Endothelial cell of umbilical vein (primary cell): Measurements from ENCODE around the gene PTGFRN. TPM values are rescaled to one million over a fixed set of nuclear protein-coding genes. Genes with fewer than 3 reads are reported as not detected.

Source experiments
- BruUV-seq: library from RNA; stranded (reverse); fragments of 400-500 nt; replicated peaks from 2 replicates; lab custom pipeline; 2021; lab: Mats Ljungman, UMichigan
- CTCF ChIA-PET: fragments of 300-600, 350-600 bp; sonication (Branson Sonifier 250); formaldehyde crosslinking; loops from one replicate; lab custom pipeline; 2021; ENCODE audit warnings: antibody characterized with exemption, inconsistent platforms; lab: Charles Lee
- POLR2A ChIA-PET: fragments of 300-600, 350-600 bp; sonication (Branson Sonifier 250); formaldehyde crosslinking; loops from one replicate; lab custom pipeline; 2021; ENCODE audit warnings: antibody characterized with exemption, inconsistent platforms; lab: Charles Lee
- DNase-seq: peaks from one replicate; pipeline ENCODE4 v3.0.0-alpha.2; 2011; ENCODE audit warnings: low read depth, low spot score
- FAIRE-seq: peaks from 2 replicates; lab custom pipeline; 2011; peaks lifted over from hg19 to GRCh38; lab: Jason Lieb, UNC
- H2AFZ ChIP-seq: 2 replicates; pipeline ENCODE4 v1.6.0; 2012; ENCODE audit warnings: low read depth, low read length, control low read depth, inconsistent platforms
- H3K27ac ChIP-seq: 2 replicates; pipeline ENCODE4 v1.5.1; 2011; ENCODE audit warnings: low read depth, mild to moderate bottlenecking, control low read depth, low read length, moderate library complexity; ENCODE audit not compliant: insufficient read depth
- H3K27me3 ChIP-seq, 2 experiments: 2 replicates each; pipeline versions ENCODE4 v1.6.0 to v1.6.1; 2011; ENCODE audit warnings: low read length in 2 of 2, mixed read lengths in 1 of 2; ENCODE audit not compliant: control insufficient read depth in 2 of 2, insufficient read depth in 2 of 2
- H3K36me3 ChIP-seq, 2 experiments: 2 replicates in 1 of 2; 3 replicates in 1 of 2; pipeline ENCODE4 v1.5.1; 2011; ENCODE audit warnings: low read length in 2 of 2, mild to moderate bottlenecking in 1 of 2, moderate library complexity in 1 of 2; ENCODE audit not compliant: control insufficient read depth in 2 of 2, insufficient read depth in 2 of 2; ENCODE audit errors: extremely low read depth in 1 of 2
- H3K4me1 ChIP-seq: 3 replicates; pipeline ENCODE4 v1.5.1; 2011; ENCODE audit warnings: mild to moderate bottlenecking, low read length; ENCODE audit not compliant: control insufficient read depth, insufficient read depth; ENCODE audit errors: extremely low read depth
- H3K4me2 ChIP-seq: 2 replicates; pipeline ENCODE4 v1.6.1; 2011; ENCODE audit warnings: low read length, control low read depth, mixed read lengths; ENCODE audit not compliant: insufficient read depth
- H3K4me3 ChIP-seq, 3 experiments: fragments of 200-600 bp in 1 of 3; sonication (generic), shearing (Covaris generic) in 1 of 3; replicated peaks in 1 of 3; 2 replicates each; pipeline ENCODE4 v1.5.1; 2011 to 2016; ENCODE audit warnings: control low read depth in 3 of 3, low read length in 3 of 3, mild to moderate bottlenecking in 2 of 3, inconsistent platforms in 1 of 3, low read depth in 1 of 3, moderate library complexity in 1 of 3; ENCODE audit not compliant: insufficient read depth in 1 of 3
- H3K79me2 ChIP-seq: 2 replicates; pipeline ENCODE4 v1.6.0; 2012; ENCODE audit warnings: low read length, inconsistent platforms; ENCODE audit not compliant: control insufficient read depth, insufficient read depth
- H3K9ac ChIP-seq: replicated peaks from 2 replicates; pipeline ENCODE3; 2011; ENCODE audit warnings: low read length, control low read depth; ENCODE audit not compliant: insufficient read depth; ENCODE audit errors: extremely low read depth
- H3K9me1 ChIP-seq: replicated peaks from 3 replicates; pipeline ENCODE4 v1.6.0; 2011; ENCODE audit warnings: mild to moderate bottlenecking, low read length; ENCODE audit not compliant: control insufficient read depth, insufficient read depth; ENCODE audit errors: extremely low read depth
- H3K9me3 ChIP-seq: replicated peaks from 2 replicates; pipeline ENCODE4 v1.5.1; 2012; ENCODE audit warnings: low read length, inconsistent platforms; ENCODE audit not compliant: control insufficient read depth, insufficient read depth
- H4K20me1 ChIP-seq: replicated peaks from 2 replicates; pipeline ENCODE3; 2011; ENCODE audit warnings: mild to moderate bottlenecking, low read length; ENCODE audit not compliant: control insufficient read depth, insufficient read depth; ENCODE audit errors: extremely low read depth
- EZH2 ChIP-seq: IDR thresholded peaks from 2 replicates; pipeline ENCODE4 v1.6.1; 2012; ENCODE audit warnings: borderline replicate concordance, low read depth, mild to moderate bottlenecking, moderate library complexity, low read length, inconsistent platforms; ENCODE audit not compliant: severe bottlenecking
- FOS ChIP-seq: IDR thresholded peaks from 2 replicates; pipeline ENCODE4 v1.6.1; 2011; ENCODE audit warnings: mild to moderate bottlenecking, low read length, moderate library complexity, borderline replicate concordance; ENCODE audit not compliant: insufficient read depth
- GATA2 ChIP-seq: IDR thresholded peaks from 2 replicates; pipeline ENCODE4 v1.7.0; 2011; ENCODE audit warnings: low read depth, mild to moderate bottlenecking, moderate library complexity, mixed read lengths, low read length; ENCODE audit not compliant: insufficient read length, insufficient read depth
- JUN ChIP-seq: IDR thresholded peaks from 2 replicates; pipeline ENCODE4 v1.6.1; 2011; ENCODE audit warnings: borderline replicate concordance, low read depth; ENCODE audit not compliant: insufficient read length, insufficient read depth
- MYC ChIP-seq: IDR thresholded peaks from one replicate; pipeline ENCODE4 v1.6.1; 2011; ENCODE audit warnings: mild to moderate bottlenecking, low read depth, low read length
- POLR2A ChIP-seq: IDR thresholded peaks from 2 replicates; pipeline ENCODE4 v1.6.1; 2012; ENCODE audit warnings: low read depth, mild to moderate bottlenecking, control low read depth, low read length
- POLR2AphosphoS5 ChIP-seq: IDR thresholded peaks from 2 replicates; pipeline ENCODE4 v1.6.1; 2012; ENCODE audit warnings: low read depth, mild to moderate bottlenecking, control low read depth, low read length, moderate library complexity; ENCODE audit not compliant: insufficient read depth
- dilution Hi-C: fragments of 300-500 bp; cut with MboI; formaldehyde crosslinking; loops from one replicate; pipeline ENCODE4 v1.15.0; 2019; ENCODE audit warnings: low sequenced_read_pairs; ENCODE audit not compliant: extremely low pct_ligation_motif_present
- intact Hi-C: fragments of 100-400 bp; cut with micrococcal nuclease; formaldehyde crosslinking; loops from one replicate; pipeline ENCODE4 v1.10.0; 2022
- polyA plus RNA-seq, 4 experiments: library from polyadenylated mRNA; depleted of rRNA in 3 of 4; stranded (reverse) in 3 of 4; unstranded in 1 of 4; fragments of >200 nt; gene quantifications; 2 replicates each; pipeline versions ENCODE4 v1.2.1 to v1.2.3, GENCODE V29; 2011 to 2012; ENCODE audit warnings: missing spikeins in 1 of 4
- total RNA-seq: library from RNA; stranded (reverse); gene quantifications from 2 replicates; pipeline ENCODE4 v1.2.3, GENCODE V29; 2021
- TF ChIP-seq, protein P1 (sequence below): IDR thresholded peaks from 2 replicates; pipeline ENCODE4 v1.6.1; 2011; ENCODE audit not compliant: insufficient read depth, insufficient read length
- TF ChIP-seq, protein P2 (sequence below), 2 donors: IDR thresholded peaks; 1 replicate in 1 of 2; 2 replicates in 1 of 2; pipeline ENCODE4 v1.5.1; 2011; ENCODE audit warnings: low read length in 2 of 2, mild to moderate bottlenecking in 2 of 2, moderate library complexity in 2 of 2, control low read depth in 1 of 2, inconsistent platforms in 1 of 2, low read depth in 1 of 2; ENCODE audit not compliant: insufficient read depth in 1 of 2; ENCODE audit errors: extremely low read depth in 1 of 2

The PTGFRN gene
- total and polyA plus RNA-seq, 2 donors (not counting 3 experiments of a cell fraction or from before 2014, with no cell fraction given) = 39.6 to 60.7 TPM

DNA sequence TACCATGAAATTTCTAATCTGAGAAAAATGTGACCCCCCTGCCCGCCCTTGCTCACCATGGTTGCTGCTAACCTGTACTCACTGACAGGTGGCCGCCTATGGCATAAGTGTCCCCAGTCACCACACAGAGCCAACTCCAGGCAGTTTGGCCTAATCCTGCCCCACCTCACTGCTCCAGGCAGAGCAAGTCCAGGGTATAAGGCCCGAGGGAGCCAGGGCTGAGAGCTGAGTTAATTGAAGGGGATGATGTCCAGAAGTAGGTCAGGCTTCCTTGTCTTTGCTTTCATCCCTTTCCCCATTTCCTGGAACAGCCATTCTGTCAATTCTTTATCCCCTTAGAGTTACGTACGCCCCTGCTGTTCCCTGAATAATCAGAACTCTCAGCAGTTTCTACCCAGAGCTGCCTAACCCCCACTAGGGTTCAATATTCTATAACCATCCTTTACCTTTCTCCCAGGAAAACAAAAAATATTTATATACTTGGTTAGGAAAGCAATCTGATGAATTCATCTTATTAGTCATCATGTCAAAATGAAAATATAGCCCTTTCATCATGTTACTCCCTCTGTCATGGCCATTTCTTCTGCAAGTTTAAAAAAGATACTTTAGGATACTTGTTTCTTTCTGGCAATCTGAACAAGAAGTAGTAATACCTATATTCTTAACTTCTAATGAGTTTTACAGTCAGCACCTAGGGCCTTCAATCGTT is 62.4 kb downstream of the PTGFRN start:
- no peaks in the 10 kb centered on the region for H4K20me1 ChIP-seq
- H3K27me3 ChIP-seq = no peaks in the 10 kb centered on the region
- H2AFZ ChIP-seq = no peak overlapping the region
- FAIRE-seq = no peak
- dilution Hi-C loops (no loop called here), intact Hi-C loops (no loop called here)
- TF ChIP-seq, protein P1, sequence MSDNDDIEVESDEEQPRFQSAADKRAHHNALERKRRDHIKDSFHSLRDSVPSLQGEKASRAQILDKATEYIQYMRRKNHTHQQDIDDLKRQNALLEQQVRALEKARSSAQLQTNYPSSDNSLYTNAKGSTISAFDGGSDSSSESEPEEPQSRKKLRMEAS = no peak
- TF ChIP-seq GATA2 (no peak), EZH2 (no peak), POLR2A (no peak), JUN (no peak), POLR2AphosphoS5 (no peak), MYC (no peak), FOS (no peak)
- TF ChIP-seq, protein P2, sequence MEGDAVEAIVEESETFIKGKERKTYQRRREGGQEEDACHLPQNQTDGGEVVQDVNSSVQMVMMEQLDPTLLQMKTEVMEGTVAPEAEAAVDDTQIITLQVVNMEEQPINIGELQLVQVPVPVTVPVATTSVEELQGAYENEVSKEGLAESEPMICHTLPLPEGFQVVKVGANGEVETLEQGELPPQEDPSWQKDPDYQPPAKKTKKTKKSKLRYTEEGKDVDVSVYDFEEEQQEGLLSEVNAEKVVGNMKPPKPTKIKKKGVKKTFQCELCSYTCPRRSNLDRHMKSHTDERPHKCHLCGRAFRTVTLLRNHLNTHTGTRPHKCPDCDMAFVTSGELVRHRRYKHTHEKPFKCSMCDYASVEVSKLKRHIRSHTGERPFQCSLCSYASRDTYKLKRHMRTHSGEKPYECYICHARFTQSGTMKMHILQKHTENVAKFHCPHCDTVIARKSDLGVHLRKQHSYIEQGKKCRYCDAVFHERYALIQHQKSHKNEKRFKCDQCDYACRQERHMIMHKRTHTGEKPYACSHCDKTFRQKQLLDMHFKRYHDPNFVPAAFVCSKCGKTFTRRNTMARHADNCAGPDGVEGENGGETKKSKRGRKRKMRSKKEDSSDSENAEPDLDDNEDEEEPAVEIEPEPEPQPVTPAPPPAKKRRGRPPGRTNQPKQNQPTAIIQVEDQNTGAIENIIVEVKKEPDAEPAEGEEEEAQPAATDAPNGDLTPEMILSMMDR (IDR thresholded peaks at IDR 0.05; ENCODE audit: extremely low read depth in 1 of 2, insufficient read depth in 1 of 2, low read depth in 1 of 2, low read length in 2 of 2) = no peak
- ChIA-PET POLR2A (no interaction called here), CTCF (no interaction called here)
- H3K4me3 ChIP-seq = no peak overlapping the region
- H3K79me2 ChIP-seq = no peaks in the 10 kb centered on the region
- no peaks in the 10 kb centered on the region for H3K9me3 ChIP-seq
- no peaks in the 10 kb centered on the region for H3K9me1 ChIP-seq
- no peak overlapping the region for H3K27ac ChIP-seq
- BruUV-seq = no TSS peak
- no peak for DNase-seq
- peaks cover 0 to under 1% of the 10 kb centered on the region in 2 experiments for H3K36me3 ChIP-seq
- no peaks in the 10 kb centered on the region for H3K4me1 ChIP-seq
- H3K4me2 ChIP-seq = no peak overlapping the region
- no peak overlapping the region for H3K9ac ChIP-seq
